K562 (cell line): ENCODE results near the gene KRTAP4-16. TPM values are rescaled to one million over a fixed set of nuclear protein-coding genes. Genes with fewer than 3 reads are reported as not detected.
"Not testable (repeated sequence)": the region's sequence is repeated elsewhere in the genome, so short reads cannot be mapped to it uniquely, and the experiment has no call there.

Experiments
- ATAC-seq: fragments of 200-7000 bp; cut with Tn5 transposase; 3 replicates; pipeline ENCODE4 v1.9.1; 2020; ENCODE audit warnings: moderate library complexity
- BruUV-seq: library from RNA; stranded (reverse); fragments of 400-500 nt; replicated peaks from 2 replicates; lab custom pipeline; 2021; lab: Mats Ljungman, UMichigan
- CTCF ChIA-PET: fragments of 300-600 bp; formaldehyde crosslinking; extraction: SDS; loops from one replicate; lab custom pipeline; 2021; ENCODE audit warnings: low intra/inter-chr PET ratio; lab: Yijun Ruan, JAX
- POLR2A ChIA-PET: fragments of 300-600, 350-650 bp; sonication (Branson Sonifier 250); formaldehyde crosslinking; extraction: SDS; loops from one replicate; lab custom pipeline; 2021; ENCODE audit warnings: antibody characterized with exemption, inconsistent platforms; lab: Yijun Ruan, JAX
- DNase-seq, 4 experiments: peaks; one replicate each; pipeline versions ENCODE4 v3.0.0 to v3.0.0-alpha.2; 2011 to 2018; ENCODE audit warnings: low spot score in 3 of 4, mixed read lengths in 3 of 4; ENCODE audit errors: extremely low read depth in 1 of 4
- FAIRE-seq: peaks from 2 replicates; lab custom pipeline; 2011; peaks lifted over from hg19 to GRCh38; lab: Jason Lieb, UNC
- H2AFZ ChIP-seq: 2 replicates; pipeline ENCODE4 v1.6.0; 2011; ENCODE audit warnings: low read depth, low read length, control low read depth, inconsistent platforms
- H3K27ac ChIP-seq: fragments of 200-600 bp; 3 replicates; pipeline ENCODE4 v1.8.0; 2011; ENCODE audit warnings: low read depth, mild to moderate bottlenecking, control low read depth, inconsistent platforms, low read length, moderate library complexity, mixed read lengths; ENCODE audit errors: extremely low read depth
- H3K27me3 ChIP-seq, 2 experiments: fragments of 300-600 bp in 1 of 2; 2 replicates in 1 of 2; 3 replicates in 1 of 2; pipeline versions ENCODE4 v1.6.0 to v1.8.0; 2011; ENCODE audit warnings: inconsistent platforms in 2 of 2, low read length in 2 of 2, mild to moderate bottlenecking in 1 of 2, mixed read lengths in 1 of 2, moderate library complexity in 1 of 2; ENCODE audit not compliant: control insufficient read depth in 2 of 2, insufficient read depth in 2 of 2
- H3K36me3 ChIP-seq: fragments of 300-600 bp; 3 replicates; pipeline ENCODE4 v1.8.0; 2011; ENCODE audit warnings: mild to moderate bottlenecking, low read length, inconsistent platforms; ENCODE audit not compliant: control insufficient read depth, insufficient read depth
- H3K4me1 ChIP-seq, 2 experiments: fragments of 200-600 bp in 1 of 2; replicated peaks in 1 of 2; 2 replicates in 1 of 2; 3 replicates in 1 of 2; pipeline versions ENCODE4 v1.5.1 to v1.8.0; 2011; ENCODE audit warnings: inconsistent platforms in 2 of 2, low read length in 2 of 2, mild to moderate bottlenecking in 1 of 2, mixed read lengths in 1 of 2, moderate library complexity in 1 of 2; ENCODE audit not compliant: control insufficient read depth in 2 of 2, insufficient read depth in 2 of 2
- H3K4me2 ChIP-seq: 2 replicates; pipeline ENCODE4 v1.6.1; 2011; ENCODE audit warnings: low read length, control low read depth, inconsistent platforms, mixed read lengths; ENCODE audit not compliant: insufficient read depth
- H3K4me3 ChIP-seq: fragments of 200-600 bp; sonication (generic), shearing (Covaris generic); 2 replicates; pipeline ENCODE4 v1.5.1; 2016; ENCODE audit warnings: control low read depth, inconsistent platforms
- H3K79me2 ChIP-seq: fragments of 200-600 bp; 3 replicates; pipeline ENCODE4 v1.8.0; 2011; ENCODE audit warnings: low read length, inconsistent platforms; ENCODE audit not compliant: control insufficient read depth, insufficient read depth
- H3K9ac ChIP-seq, 2 experiments: 2 replicates each; pipeline versions ENCODE4 v1.6.0 to v1.6.1; 2011; ENCODE audit warnings: low read depth in 2 of 2, low read length in 2 of 2, control low read depth in 1 of 2, inconsistent platforms in 1 of 2, mild to moderate bottlenecking in 1 of 2, mixed read lengths in 1 of 2; ENCODE audit not compliant: insufficient read depth in 1 of 2
- H3K9me1 ChIP-seq: one replicate; pipeline ENCODE4 v1.6.0; 2011; ENCODE audit warnings: inconsistent platforms, mild to moderate bottlenecking, low read length, moderate library complexity; ENCODE audit not compliant: control insufficient read depth, insufficient read depth
- H3K9me3 ChIP-seq: replicated peaks from 2 replicates; pipeline ENCODE4 v1.5.1; 2011; ENCODE audit warnings: low read depth, low read length, inconsistent platforms; ENCODE audit not compliant: control insufficient read depth, insufficient read depth
- H4K20me1 ChIP-seq: replicated peaks from 2 replicates; pipeline ENCODE4 v1.6.1; 2011; ENCODE audit warnings: low read length, inconsistent platforms, mixed read lengths; ENCODE audit not compliant: control insufficient read depth, insufficient read depth
- ARHGAP35 ChIP-seq: fragments of 450-650 bp; IDR thresholded peaks from 2 replicates; pipeline ENCODE4 v1.6.1; 2018; ENCODE audit not compliant: partially characterized antibody
- ZNF146 ChIP-seq: IDR thresholded peaks from one replicate; pipeline ENCODE4 v1.6.1; 2018; ENCODE audit warnings: missing compliant biosample characterization; ENCODE audit not compliant: unreplicated experiment
- ZNF316 ChIP-seq: fragments of 450-650 bp; IDR thresholded peaks from 2 replicates; pipeline ENCODE4 v1.6.1; 2016
- WGBS: fragments of 100-300 bp; shearing (Covaris generic); methylation state at CpG from one replicate; pipeline ENCODE4 v1.1.6; 2016; ENCODE audit warnings: low coverage, mixed read lengths; ENCODE audit not compliant: insufficient coverage; ENCODE audit errors: missing lambda C conversion rate; 5-methylcytosine and 5-hydroxymethylcytosine counted together
- in situ Hi-C: fragments of 300-500 bp; cut with MboI; formaldehyde crosslinking; loops from 4 replicates; pipeline ENCODE4 v1.15.0; 2018; ENCODE audit warnings: inconsistent platforms, mixed read lengths
- intact Hi-C: fragments of 100-400 bp; cut with micrococcal nuclease; formaldehyde crosslinking; loops from 2 replicates; pipeline ENCODE4 v1.14.2; 2022
- polyA plus RNA-seq, 8 experiments: library from polyadenylated mRNA; depleted of rRNA in 4 of 8; stranded (reverse) in 5 of 8; unstranded in 3 of 8; fragments of >200 nt; fragmentation: Nextera tagmentation in 2 of 8; fragmentation: Illumina TruSeq in 1 of 8; extraction: Ambion mirVana in 2 of 8; extraction: Trizol in 1 of 8; gene quantifications; 2 replicates each; pipeline versions ENCODE4 v1.2.1 to v1.2.3, GENCODE V29; 2011 to 2014; ENCODE audit warnings: inconsistent platforms in 1 of 8, missing spikeins in 1 of 8
- total RNA-seq, 7 experiments: library from RNA; depleted of rRNA in 6 of 7; stranded (reverse); fragments of >200 nt in 6 of 7; fragmentation: Illumina TruSeq in 2 of 7; extraction: Trizol in 2 of 7; gene quantifications; 2 replicates each; pipeline versions ENCODE4 v1.2.1 to v1.2.3, GENCODE V29; 2011 to 2021; ENCODE audit warnings: low replicate concordance in 1 of 7
- TF ChIP-seq, protein P1 (sequence below): fragments of 250-450 bp; sonication (Bioruptor Pico); IDR thresholded peaks from 2 replicates; pipeline ENCODE4 v1.5.0; 2021; ENCODE audit warnings: mild to moderate bottlenecking, moderate library complexity

KRTAP4-16 gene
- total and polyA plus RNA-seq, 9 of the 15 experiments (the other 6 are each of a cell fraction or from before 2014, with no cell fraction given), result not detected

DNA sequence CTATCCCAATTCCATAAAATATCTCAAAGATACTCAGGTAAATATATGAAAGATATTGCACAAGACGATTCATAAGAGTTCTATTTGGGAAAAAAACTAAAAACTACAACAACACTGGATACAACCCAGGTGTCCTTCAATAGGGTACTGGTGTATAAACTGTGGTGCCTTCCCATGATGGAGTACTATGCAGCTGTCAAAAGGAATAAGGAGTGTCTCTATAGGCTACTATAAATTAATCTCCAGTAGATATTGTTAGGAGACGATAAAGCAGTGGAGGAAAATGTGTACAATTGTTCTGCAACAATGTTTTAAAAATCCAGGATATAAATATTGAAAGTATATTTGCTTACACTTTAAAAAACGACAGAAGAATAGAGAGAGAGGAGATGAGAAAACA lies 24.4 kb upstream of the KRTAP4-16 start:
- Histone ChIP-seq H2AFZ (no peak overlapping the region), H3K9me1 (no peaks in the 10 kb centered on the region), H3K27ac (no peak overlapping the region), H3K4me3 (no peak overlapping the region), H3K9me3 (no peaks in the 10 kb centered on the region), H3K4me2 (no peak overlapping the region), H3K36me3 (no peaks in the 10 kb centered on the region), H3K9ac (no peak overlapping the region), H3K27me3 (no peaks in the 10 kb centered on the region), H3K79me2 (no peaks in the 10 kb centered on the region), H3K4me1 (no peaks in the 10 kb centered on the region), H4K20me1 (no peaks in the 10 kb centered on the region)
- intact Hi-C loops (no loop called here), in situ Hi-C loops (no loop called here)
- ChIA-PET POLR2A (no interaction called here), CTCF (no interaction called here)
- no peak for ATAC-seq
- BruUV-seq, result no TSS peak
- FAIRE-seq, result no peak
- no peak for DNase-seq
- WGBS, result 0% methylated on average over 3 of the region's 3 CpGs
- peak; percentile 55 for TF ChIP-seq ZNF146 (CRISPR knock-in tag)
- no peak for TF ChIP-seq ARHGAP35

DNA sequence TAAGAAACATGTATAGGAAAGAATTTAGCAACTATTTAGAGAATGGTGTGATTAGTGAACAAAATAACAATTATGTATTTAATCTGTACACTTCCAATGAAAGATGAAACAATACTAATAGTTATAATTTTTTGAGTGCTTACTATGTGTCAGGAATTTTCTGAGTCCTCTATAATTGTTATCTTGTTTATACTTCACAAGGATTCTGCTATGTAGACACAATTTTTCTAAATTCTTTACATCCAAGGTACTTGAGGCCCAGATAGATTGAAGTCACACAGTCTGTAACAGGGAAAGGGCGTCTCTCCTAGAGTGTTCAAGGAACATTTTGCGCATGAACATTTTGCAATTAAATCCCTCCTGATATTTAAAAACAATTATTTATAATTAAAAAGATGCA lies 23.1 kb upstream of the KRTAP4-16 start:
- DNase-seq (no peak), ATAC-seq (no peak), FAIRE-seq (no peak)
- no peaks in the 10 kb centered on the region for H3K9me3 ChIP-seq
- intact Hi-C loops, result no loop called here
- no peak overlapping the region for H3K4me2 ChIP-seq
- ChIA-PET CTCF (no interaction called here), POLR2A (no interaction called here)
- no peaks in the 10 kb centered on the region for H3K4me1 ChIP-seq
- no peaks in the 10 kb centered on the region for H4K20me1 ChIP-seq
- no peak overlapping the region for H3K9ac ChIP-seq
- H3K27me3 ChIP-seq, result no peaks in the 10 kb centered on the region
- no peak overlapping the region for H2AFZ ChIP-seq
- H3K9me1 ChIP-seq, result no peaks in the 10 kb centered on the region
- no peaks in the 10 kb centered on the region for H3K36me3 ChIP-seq
- H3K4me3 ChIP-seq, result no peak overlapping the region
- 0% methylated on average over 2 of the region's 2 CpGs for WGBS
- TF ChIP-seq, protein P1, sequence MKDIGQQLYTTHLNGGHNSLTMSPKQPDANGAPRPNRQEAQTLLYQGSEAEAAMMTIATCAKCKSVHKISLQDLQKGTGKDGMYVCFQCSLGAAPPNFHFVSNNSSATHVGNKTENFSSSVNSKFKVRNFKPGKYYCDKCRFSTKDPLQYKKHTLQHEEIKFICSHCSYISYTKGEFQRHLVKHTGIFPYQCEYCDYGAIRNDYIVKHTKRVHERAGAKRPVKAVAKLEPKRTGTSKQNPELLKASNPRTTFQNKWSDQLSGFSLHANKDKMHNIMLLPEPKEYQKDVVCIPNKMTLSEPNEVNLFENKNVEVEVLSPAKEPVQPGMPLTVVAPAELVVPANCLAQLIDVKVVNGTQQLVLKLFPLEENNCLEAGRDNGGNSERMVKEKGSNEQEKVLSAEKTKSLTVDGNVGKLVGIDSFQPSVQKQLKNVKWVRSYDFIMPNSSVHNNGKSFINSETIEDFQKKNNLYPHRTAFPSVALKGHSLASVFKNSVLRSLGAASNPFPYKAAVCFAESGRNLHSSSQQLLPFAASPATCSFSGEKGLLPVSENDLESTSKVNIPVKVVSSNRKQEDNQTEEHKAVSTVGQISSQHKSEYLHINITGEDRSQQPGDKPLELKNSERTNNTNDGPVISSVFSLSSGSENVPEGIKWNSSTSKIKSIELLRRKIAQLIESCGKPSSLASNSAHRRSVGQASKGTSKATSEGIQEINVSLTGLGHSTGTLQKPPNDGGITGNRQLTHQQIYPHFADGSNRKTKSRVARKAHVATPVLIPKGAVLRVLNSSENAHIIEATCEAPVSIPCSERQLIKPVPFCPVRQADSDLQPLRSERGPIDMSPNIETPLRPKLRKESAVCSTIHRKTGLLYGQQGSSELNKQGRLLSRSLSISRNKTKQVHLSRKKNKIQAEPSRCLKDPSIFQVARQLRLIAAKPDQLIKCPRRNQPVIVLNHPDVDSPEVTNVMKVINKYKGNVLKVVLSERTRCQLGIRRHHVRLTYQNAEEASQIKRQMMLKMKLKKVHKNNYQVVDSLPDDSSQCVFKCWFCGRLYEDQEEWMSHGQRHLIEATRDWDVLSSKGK (CRISPR knock-in tag), result no peak
- peak; percentile 8; the same call in 1 of the 2 replicates for TF ChIP-seq ZNF316
- no peak overlapping the region for H3K27ac ChIP-seq
- no TSS peak for BruUV-seq
- in situ Hi-C loops, result no loop called here
- no peaks in the 10 kb centered on the region for H3K79me2 ChIP-seq

DNA sequence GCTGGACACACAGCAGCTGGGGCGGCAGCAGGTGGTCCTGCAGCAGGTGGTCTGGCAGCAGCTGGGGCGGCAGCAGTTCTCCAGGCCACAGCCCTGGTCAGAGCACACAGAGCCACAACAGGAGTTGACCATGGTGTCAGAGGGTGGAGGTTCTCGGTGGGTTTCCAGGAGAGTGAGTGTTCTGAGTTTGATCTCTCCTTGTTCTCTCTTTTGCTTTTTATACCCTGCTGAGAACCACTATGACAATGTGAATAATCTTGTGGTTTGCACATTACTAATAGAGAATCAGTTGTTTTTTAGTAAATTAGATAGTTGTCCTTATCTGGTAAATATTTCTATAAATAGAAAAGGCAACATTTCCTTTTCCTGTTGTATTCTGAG lies 22.0 kb upstream of the KRTAP4-16 start, which contains the start of gene KRTAP4-12:
TSS of gene KRTAP4-12 (minus strand) at position 192 of the 381 bp plus-strand sequence. CDS start at position 132, 60 bp downstream.
- H3K79me2 ChIP-seq, BruUV-seq, H3K36me3 ChIP-seq, ATAC-seq, H3K27me3 ChIP-seq, H3K9me1 ChIP-seq, in situ Hi-C loops, CTCF ChIA-PET, H2AFZ ChIP-seq, H4K20me1 ChIP-seq, H3K4me3 ChIP-seq, H3K27ac ChIP-seq, H3K4me2 ChIP-seq, DNase-seq, H3K9me3 ChIP-seq, H3K4me1 ChIP-seq, FAIRE-seq, intact Hi-C loops, H3K9ac ChIP-seq: not testable (repeated sequence)
- 0% methylated on average over 3 of the region's 3 CpGs for WGBS
- POLR2A ChIA-PET, result interaction anchor here (0.6 kb wide), 2 partner anchors 23 to 354 kb away, joined by 3 to 4 read pairs; no protein-coding TSS in a partner anchor
